ENCODE measurements around the gene TRIM52.

Gene TRIM52

DNA sequence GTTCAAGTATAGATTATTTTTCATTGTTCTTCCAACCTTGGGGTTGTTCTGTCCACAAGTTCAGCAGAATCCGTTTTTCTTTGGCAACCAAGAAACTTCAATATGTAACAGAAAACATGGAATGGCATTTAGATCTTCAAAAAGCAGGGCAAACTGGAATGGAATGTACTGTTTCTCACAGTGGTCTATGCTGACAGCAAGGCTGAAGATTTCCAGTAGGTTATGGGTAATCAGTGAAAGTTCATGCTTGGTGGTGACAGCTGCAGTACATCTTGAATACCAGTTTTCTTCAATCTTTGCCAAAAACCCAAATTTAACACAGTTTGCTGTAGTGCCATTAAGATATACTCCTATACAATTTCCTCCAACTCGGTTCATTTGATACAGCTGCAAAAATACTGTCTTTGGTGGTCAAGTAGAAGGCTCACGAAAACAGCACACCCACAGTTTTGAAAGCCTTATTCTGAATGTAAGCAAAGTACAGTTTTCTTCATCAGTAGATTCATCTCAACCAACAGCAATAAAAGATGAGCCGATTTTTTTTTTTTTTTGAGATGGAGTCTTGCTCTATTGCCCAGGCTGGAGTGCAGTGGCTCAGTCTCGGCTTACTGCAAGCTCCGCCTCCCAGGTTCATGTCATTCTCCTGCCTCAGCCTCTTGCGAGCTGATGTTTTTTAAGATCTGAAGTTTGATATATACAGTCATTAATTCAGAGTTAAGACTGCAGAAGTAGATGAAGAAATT, 4.9 kb downstream of the TRIM52 start:
- no peak for FAIRE-seq

GRCh38 chr5:181255276-181255675, 5.7 kb downstream of the TRIM52 start:
- FAIRE-seq, result no peak

GRCh38 chr5:181248277-181248676, 12.7 kb downstream of the TRIM52 start:
- no peak for FAIRE-seq

DNA sequence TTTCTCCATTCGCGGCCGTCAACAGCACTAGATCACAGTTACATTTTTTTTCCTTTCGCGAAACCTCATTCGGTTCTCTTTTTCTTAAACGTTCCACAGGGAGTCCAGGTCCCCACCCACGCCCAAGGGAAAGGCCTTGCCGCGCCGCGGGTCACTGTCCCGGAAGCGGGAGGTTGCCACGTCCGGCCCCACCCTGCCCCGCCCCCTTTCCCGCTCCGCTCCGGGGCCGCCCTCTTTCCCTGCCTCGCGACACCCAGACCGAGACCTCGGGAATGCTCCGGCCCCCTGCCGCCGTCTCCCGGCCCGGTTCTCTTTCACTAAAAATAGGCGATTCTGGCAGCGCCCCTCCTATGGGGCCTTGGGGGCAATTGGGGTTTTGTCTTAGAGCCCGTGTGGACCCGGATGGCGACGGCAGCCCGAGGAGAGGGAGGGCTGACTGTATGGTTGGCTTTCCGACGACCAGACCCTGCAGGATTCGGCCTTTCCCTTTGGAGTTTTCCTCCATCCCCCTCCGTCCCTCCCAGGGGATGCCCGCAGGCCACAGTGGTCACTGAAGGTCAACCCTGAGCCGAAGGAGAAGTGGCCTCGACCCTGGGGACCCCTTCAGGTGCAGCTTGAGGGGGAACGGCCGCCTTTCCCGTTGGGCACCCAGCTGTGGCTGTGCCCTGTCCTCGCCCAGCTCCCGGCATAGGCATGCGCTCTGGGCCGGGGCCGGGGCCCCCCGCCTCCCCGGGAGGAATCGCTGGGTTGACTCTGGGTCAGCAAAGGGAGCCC, 14.5 kb downstream of the TRIM52 start:
- no peak for FAIRE-seq

DNA sequence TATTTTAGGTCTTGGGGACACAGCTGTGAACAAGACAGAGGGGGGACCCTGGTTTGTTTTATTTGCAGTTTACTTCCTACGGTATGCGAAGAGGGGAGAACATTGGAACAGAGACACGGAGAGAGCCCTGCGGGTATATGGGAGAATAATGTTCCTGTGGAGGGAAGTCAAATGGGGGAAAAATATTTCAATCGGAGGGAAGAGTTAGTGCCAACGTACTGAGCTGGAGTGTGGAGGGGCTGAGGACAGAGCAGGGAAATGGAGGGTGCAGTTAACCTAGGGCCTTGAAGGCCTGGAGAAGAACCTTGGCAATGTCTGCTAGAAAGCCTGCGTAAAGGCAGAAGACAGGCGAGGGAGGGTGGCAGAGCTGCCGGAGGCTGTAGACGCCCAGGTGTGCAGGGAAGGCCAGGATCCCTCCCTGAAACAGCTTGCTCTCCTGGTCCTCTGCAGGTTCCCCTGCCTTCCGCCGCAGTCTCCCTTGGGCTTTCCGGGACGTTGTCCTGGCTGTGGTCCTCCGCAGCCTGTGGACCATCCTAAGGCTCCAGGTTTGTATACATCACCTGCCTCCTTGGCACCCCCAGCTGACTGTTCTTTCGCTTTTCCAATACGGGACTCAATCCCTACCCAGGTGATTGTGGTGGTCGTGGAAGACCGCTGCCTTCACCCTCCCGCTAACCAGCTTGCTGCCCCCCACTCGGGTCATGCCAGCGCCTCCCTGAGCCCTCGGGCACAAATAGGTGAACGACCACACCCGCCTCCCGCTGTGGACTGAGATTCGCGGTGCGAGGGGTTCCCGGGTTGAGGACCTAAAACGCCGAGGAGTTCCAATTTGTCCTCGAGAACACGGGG, 15.3 kb downstream of the TRIM52 start:
- no peak for FAIRE-seq

GRCh38 chr5:181243564-181244343, 17.2 kb downstream of the TRIM52 start, which contains the start of gene RACK1:
Gene RACK1 (minus strand): TSS chr5:181243906. CDS start chr5:181243800, 106 bp downstream.
- FAIRE-seq, result peak; percentile 70

GRCh38 chr5:181243018-181243563, 17.9 kb downstream of the TRIM52 start:
- FAIRE-seq, result no peak

DNA sequence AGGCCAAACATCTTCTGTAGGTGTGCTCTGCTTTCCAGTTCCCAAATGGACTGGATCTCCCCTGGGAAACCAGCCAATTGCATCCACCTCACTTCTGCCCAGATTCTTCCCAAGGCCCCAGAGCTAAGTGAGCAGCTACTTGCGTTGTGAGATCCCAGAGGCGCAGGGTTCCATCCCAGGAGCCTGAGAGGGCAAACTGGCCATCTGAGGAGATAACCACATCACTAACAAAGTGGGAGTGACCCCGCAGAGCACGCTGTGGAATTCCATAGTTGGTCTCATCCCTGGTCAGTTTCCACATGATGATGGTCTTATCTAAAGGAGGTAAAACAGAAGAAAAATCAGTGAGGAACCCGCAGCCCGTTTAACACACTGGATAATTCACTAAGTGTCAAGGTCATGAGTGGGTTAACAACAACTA, 18.9 kb downstream of the TRIM52 start:
- FAIRE-seq, result no peak

DNA sequence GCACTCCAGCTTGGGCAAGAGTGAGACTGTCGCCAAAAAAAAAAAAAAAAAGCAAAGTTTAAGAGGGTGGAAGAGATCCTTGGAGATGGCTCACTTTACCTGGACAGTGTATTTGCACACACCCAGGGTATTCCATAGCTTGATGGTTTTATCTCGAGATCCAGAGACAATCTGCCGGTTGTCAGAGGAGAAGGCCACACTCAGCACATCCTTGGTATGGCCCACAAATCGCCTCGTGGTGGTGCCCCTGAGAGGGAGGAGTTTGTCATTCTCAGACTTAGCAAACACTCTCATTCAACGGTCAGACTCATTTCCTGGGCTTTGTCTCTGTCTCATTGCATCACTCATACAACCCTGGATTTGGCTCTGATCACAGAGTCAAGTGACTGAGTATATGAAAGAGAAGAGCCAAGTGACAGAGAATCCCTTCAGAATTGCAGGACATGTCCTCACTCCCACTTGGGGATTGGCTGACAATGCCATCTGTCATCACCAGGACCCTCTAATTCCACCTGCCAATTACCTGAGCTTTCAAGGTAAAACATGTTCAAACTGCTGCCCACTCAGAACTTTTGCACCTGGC, 19.5 kb downstream of the TRIM52 start:
- no peak for FAIRE-seq

GRCh38 chr5:181239062-181239663, 21.8 kb downstream of the TRIM52 start:
- FAIRE-seq, result no peak

DNA sequence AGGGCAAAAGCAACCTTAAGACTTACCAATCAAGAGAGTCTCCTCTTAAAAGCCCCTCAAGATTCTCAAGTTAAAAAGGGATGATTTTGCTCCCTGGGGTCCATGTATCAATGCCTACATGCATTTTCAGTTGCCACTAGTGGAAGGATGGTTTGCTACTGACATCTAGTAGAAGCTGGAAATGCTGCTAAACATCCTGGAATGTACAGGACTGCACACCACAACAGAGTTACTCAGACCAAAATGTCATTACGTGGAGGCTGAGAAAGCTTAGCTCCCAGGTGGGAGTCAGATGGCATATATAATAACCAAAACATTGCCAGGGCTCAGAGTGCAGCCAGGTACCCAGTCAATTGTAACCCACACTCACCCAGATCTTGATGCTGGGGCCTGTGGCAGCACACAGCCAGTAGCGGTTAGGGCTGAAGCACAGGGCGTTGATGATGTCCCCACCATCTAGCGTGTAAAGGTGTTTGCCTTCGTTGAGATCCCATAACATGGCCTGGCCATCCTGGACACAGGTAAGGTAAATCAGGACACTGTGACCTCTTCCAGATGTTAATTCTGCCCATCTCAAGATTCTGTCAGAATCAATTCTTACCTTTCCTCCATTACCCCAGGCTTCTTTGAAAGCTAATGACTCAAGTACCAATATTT, 23.1 kb downstream of the TRIM52 start:
- no peak for FAIRE-seq

DNA sequence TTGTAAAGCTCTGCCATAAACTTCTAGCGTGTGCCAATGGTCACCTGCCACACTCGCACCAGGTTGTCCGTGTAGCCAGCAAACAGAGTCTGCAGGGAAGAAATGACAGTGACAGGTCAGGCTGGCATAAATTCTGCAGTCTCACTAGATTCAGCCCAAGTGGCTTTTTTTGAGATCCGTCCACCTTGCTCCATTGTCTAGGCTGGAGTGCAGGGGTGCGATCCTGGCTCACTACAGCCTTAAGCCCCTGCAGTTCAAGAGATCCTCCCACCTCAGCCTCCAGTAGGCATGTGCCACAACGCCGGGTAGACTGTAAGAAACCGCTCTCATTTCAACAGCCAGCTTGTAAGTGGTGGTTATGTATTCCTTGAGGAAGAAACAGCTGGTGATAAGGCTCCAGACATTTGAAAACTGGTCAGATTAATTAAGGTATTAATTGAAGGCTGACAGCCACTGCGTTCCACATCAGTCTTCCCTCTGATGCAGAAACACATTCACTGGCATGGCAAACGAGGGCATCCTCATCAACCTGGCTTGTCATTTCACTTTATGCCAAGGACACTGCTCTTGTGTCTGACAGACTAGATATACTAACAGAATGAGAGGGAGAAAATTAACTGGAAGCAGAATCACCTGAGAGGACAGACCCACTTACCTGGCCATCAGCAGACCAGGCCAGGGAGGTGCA, 23.8 kb downstream of the TRIM52 start:
- FAIRE-seq, result no peak

GRCh38 chr5:181236471-181236870, 24.5 kb downstream of the TRIM52 start:
- no peak for FAIRE-seq

GRCh38 chr5:181235689-181236366, 25.1 kb downstream of the TRIM52 start:
- peak; percentile 87 for FAIRE-seq

GRCh38 chr5:181235323-181235688, 25.6 kb downstream of the TRIM52 start:
- no peak for FAIRE-seq

GRCh38 chr5:181234455-181235306, 26.3 kb downstream of the TRIM52 start:
- no peak for FAIRE-seq

DNA sequence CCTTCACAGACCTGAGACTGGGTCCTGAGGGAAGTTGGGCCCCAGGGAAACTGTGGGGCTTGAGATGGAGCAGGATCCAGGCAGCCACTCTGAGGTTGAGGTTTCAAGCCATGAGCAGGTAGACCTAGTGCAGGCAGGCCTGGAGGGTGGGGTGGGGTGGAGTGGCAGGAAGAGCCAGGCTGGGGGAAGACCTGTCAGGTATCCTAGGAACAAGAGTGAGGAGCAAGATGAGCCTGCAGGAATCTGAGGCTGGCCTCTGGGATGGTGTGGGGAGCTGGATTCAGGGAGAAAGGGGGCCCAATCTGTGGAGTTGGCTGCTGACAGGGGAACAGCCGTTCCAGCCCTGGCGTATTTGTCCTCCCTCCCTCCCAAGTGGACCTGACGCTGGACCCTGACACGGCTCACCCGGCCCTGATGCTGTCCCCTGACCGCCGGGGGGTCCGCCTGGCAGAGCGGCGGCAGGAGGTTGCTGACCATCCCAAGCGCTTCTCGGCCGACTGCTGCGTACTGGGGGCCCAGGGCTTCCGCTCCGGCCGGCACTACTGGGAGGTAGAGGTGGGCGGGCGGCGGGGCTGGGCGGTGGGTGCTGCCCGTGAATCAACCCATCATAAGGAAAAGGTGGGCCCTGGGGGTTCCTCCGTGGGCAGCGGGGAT, 27.0 kb downstream of the TRIM52 start:
- FAIRE-seq, result no peak
